ENCODE measurements around the gene HEPACAM.

- TF ChIP-seq CTCF (IDR thresholded peaks at IDR 0.05) (no peak), POLR2AphosphoS5 (IDR thresholded peaks at IDR 0.05) (no peak), POLR2A (IDR thresholded peaks at IDR 0.05) (no peak)
Measured at GRCh38 chr11:124898263-124898680, 37.6 kb downstream of the HEPACAM start.

Data from upper lobe of left lung (tissue), 4 donors.